ENCODE data around the gene GJA8. TPM values are rescaled to one million over a fixed set of nuclear protein-coding genes. Genes with fewer than 3 reads are reported as not detected.
"Not testable (repeated sequence)": the region's sequence is repeated elsewhere in the genome, so short reads cannot be mapped to it uniquely, and the experiment has no call there.

Gene GJA8
- polyA plus RNA-seq = not detected
- long read RNA-seq, donor 1 = 0 reads
- long read RNA-seq, donor 2 = 0 reads
- long read RNA-seq, donor 3 = 0 reads
- long read RNA-seq, donor 4 = 0 reads
- long read RNA-seq, donor 5 = 0 reads
- long read RNA-seq, donor 6 = 0 reads
- long read RNA-seq, donor 7 = 0 reads
- long read RNA-seq, donor 8 = 0 reads
- long read RNA-seq, donor 9 = 0 reads
- long read RNA-seq, donor 10 = 0 reads

DNA sequence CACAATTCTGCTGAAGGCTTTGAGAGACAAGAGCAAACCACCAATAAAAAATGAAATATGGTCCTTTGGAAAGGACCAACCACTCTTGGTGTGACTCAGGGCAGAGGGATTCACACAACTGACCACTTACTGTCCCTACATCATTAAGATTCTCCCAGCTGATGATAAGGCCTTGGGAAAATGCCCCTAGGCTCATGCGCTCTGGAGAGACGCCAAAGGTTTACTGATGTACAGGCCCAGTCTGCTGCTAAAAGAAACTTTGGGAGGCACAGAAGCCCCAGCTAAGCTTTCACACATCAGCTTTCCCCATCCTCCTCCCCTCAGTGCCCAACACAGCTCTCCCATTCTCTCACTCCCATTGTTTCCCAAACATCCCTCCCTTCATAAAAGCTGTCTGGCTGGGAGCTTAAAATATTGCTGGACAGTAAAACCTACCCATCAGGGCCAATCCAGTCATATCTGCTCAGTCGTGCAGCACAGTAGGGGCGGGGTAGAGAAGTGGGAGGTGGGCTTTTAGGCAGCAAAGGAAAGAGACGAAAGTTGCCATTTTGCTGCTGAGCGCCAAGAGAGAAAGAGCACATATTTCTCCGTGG, at the start of gene GJA8:
Gene GJA8 (plus strand): TSS at position 543 of the 593 bp plus-strand sequence. CDS start 5,161 bp downstream, outside the sequence.
- no peak within 1 kb of the TSS for H3K27ac ChIP-seq (ENCODE audit: low read depth in 1 of 3, low read length in 2 of 3)
- H3K4me3 ChIP-seq (ENCODE audit: low read depth in 1 of 3, low read length in 3 of 3) = no peak within 1 kb of the TSS
- no peak for FAIRE-seq

DNA sequence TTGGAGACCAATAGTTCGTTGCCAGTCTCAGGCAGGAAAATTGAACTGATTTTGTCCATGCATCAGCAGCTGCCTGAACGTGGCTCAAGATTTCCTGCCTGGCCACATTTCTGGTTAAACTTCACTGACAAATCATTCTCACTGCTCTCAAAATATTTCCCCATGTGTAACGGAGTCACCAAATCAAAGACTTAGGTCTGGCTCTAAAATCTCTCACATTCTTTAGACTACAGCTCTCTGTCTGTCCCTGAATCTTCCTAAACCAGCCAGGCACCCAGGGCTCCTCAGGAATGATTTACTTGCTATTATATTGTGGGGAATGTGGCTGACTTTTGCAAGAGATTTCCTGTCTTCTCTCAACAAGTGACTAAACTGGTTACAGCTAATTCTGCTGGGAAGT, 49.2 kb upstream of the GJA8 start:
- Histone ChIP-seq H3K27me3 (ENCODE audit: control insufficient read depth in 3 of 3, insufficient read depth in 3 of 3, low read length in 3 of 3) (no peaks in the 10 kb centered on the region), H3K36me3 (ENCODE audit: control insufficient read depth in 3 of 3, insufficient read depth in 2 of 3, low read depth in 1 of 3, low read length in 3 of 3) (no peaks in the 10 kb centered on the region), H3K9me3 (ENCODE audit: control insufficient read depth in 2 of 2, insufficient read depth in 1 of 2, low read depth in 1 of 2, low read length in 1 of 2) (no peaks in the 10 kb centered on the region), H3K4me1 (ENCODE audit: control insufficient read depth in 3 of 3, insufficient read depth in 2 of 3, low read depth in 1 of 3, low read length in 2 of 3) (peaks cover 0 to 2% (median 0%) of the 10 kb centered on the region in 3 donors), H3K4me3 (ENCODE audit: low read depth in 1 of 3, low read length in 3 of 3) (no peak overlapping the region), H3K27ac (ENCODE audit: low read depth in 1 of 3, low read length in 2 of 3) (no peak overlapping the region)
- DNase-seq (no peak), FAIRE-seq (no peak)
- WGBS, 3 donors = 54 to 72% (median 58%) methylated on average over 3 of the region's 3 CpGs

More for the DNA sequence above, at the start of gene GJA8:
- Histone ChIP-seq H3K36me3 (ENCODE audit: control insufficient read depth in 3 of 3, insufficient read depth in 2 of 3, low read depth in 1 of 3, low read length in 3 of 3) (no peaks in the 10 kb centered on the region), H3K9me3 (ENCODE audit: control insufficient read depth in 2 of 2, insufficient read depth in 1 of 2, low read depth in 1 of 2, low read length in 1 of 2) (no peaks in the 10 kb centered on the region), H3K27me3 (ENCODE audit: control insufficient read depth in 3 of 3, insufficient read depth in 3 of 3, low read length in 3 of 3) (peaks cover 0 to 1% (median 0%) of the 10 kb centered on the region in 3 donors), H3K4me1 (ENCODE audit: control insufficient read depth in 3 of 3, insufficient read depth in 2 of 3, low read depth in 1 of 3, low read length in 2 of 3) (no peaks in the 10 kb centered on the region)
- DNase-seq = no peak
- 80 to 85% (median 85%) methylated on average over 7 of the region's 7 CpGs for WGBS, 3 donors

DNA sequence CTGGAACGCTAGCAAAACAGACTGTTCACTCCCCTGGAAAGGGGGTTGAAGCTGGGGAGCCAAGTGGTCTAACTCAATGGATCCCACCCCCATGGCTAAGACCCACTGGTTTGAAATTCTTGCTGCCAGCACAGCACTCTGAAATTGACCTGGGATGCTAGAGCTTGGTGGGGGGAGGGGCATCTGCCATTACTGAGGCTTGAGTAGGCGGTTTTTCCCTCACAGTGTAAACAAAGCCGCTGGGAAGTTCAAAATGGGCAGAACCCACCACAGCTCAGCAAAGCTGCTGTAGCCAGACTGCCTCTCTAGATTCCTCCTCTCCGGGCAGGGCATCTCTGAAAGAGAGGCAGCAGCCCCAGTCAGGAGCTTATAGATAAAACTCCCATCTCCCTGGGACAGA, 47.6 kb upstream of the GJA8 start:
- H3K4me1 ChIP-seq (ENCODE audit: control insufficient read depth in 3 of 3, insufficient read depth in 2 of 3, low read depth in 1 of 3, low read length in 2 of 3); DNase-seq; H3K9me3 ChIP-seq (ENCODE audit: control insufficient read depth in 2 of 2, insufficient read depth in 1 of 2, low read depth in 1 of 2, low read length in 1 of 2); H3K27ac ChIP-seq (ENCODE audit: low read depth in 1 of 3, low read length in 2 of 3); H3K27me3 ChIP-seq (ENCODE audit: control insufficient read depth in 3 of 3, insufficient read depth in 3 of 3, low read length in 3 of 3); H3K36me3 ChIP-seq (ENCODE audit: control insufficient read depth in 3 of 3, insufficient read depth in 2 of 3, low read depth in 1 of 3, low read length in 3 of 3); H3K4me3 ChIP-seq (ENCODE audit: low read depth in 1 of 3, low read length in 3 of 3); FAIRE-seq: not testable (repeated sequence)
- WGBS, 3 donors = 62 to 65% (median 63%) methylated on average over 4 of the region's 4 CpGs

DNA sequence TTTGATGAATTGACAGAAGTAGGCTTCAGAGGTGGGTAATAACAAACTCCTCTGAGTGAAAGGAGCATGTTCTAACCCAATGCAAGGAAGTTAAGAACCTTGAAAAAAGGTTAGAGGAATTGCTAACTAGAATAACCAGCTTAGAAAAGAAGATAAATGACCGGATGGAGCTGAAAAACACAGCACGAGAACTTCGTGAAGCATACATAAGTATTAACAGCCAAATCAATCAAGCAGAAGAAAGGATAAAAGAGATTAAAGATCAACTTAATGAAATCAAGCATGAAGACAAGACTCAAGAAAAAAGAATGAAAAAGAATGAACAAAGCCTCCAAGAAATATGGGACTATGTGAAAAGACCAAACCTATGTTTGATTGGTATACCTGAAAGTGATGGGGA, 46.6 kb upstream of the GJA8 start:
- not testable (repeated sequence) for H3K9me3 ChIP-seq (ENCODE audit: control insufficient read depth in 2 of 2, insufficient read depth in 1 of 2, low read depth in 1 of 2, low read length in 1 of 2); H3K27ac ChIP-seq (ENCODE audit: low read depth in 1 of 3, low read length in 2 of 3); H3K4me1 ChIP-seq (ENCODE audit: control insufficient read depth in 3 of 3, insufficient read depth in 2 of 3, low read depth in 1 of 3, low read length in 2 of 3); FAIRE-seq; DNase-seq; H3K36me3 ChIP-seq (ENCODE audit: control insufficient read depth in 3 of 3, insufficient read depth in 2 of 3, low read depth in 1 of 3, low read length in 3 of 3); H3K27me3 ChIP-seq (ENCODE audit: control insufficient read depth in 3 of 3, insufficient read depth in 3 of 3, low read length in 3 of 3); H3K4me3 ChIP-seq (ENCODE audit: low read depth in 1 of 3, low read length in 3 of 3)
- WGBS, 3 donors = 91 to 95% (median 91%) methylated on average over 3 of the region's 3 CpGs

DNA sequence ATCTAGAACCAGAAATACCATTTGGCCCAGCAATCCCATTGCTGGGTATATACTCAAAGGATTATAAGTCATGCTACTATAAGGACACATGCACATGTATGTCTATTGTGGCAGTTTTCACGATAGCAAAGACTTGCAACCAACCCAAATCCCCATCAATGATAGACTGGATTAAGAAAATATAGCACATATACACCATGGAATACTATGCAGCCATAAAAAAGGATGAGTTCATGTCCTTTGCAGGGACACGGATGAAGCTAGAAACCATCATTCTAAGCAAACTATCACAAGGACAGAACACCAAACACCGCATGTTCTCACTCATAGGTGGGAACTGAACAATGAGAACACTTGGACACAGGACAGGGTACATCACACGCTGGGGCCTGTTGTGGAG, 35.4 kb upstream of the GJA8 start:
- not testable (repeated sequence) for FAIRE-seq; H3K27me3 ChIP-seq (ENCODE audit: control insufficient read depth in 3 of 3, insufficient read depth in 3 of 3, low read length in 3 of 3); H3K27ac ChIP-seq (ENCODE audit: low read depth in 1 of 3, low read length in 2 of 3); H3K4me1 ChIP-seq (ENCODE audit: control insufficient read depth in 3 of 3, insufficient read depth in 2 of 3, low read depth in 1 of 3, low read length in 2 of 3); H3K36me3 ChIP-seq (ENCODE audit: control insufficient read depth in 3 of 3, insufficient read depth in 2 of 3, low read depth in 1 of 3, low read length in 3 of 3); H3K4me3 ChIP-seq (ENCODE audit: low read depth in 1 of 3, low read length in 3 of 3); DNase-seq; H3K9me3 ChIP-seq (ENCODE audit: control insufficient read depth in 2 of 2, insufficient read depth in 1 of 2, low read depth in 1 of 2, low read length in 1 of 2)
- 85 to 91% (median 89%) methylated on average over 4 of the region's 4 CpGs for WGBS, 3 donors

DNA sequence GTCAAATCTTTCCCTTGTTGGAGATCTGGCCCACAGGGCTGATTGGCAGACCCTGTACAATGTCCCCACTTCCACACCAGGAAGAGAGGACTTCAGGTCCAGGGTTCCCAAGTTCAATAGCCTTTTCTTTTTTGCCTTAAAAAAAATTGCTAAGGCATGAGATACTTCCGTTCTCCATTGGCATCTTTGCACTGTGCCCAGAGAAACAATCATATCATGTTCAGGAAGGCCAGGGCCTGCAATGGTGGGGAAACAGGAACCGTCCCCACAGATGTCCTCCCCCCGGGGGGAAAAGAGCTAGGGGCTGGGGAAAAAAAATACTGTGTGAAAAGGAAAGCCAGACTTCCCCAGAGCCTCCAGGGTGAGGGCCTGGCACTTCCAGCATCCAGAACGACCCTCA, 24.6 kb upstream of the GJA8 start:
- DNase-seq (no peak), FAIRE-seq (no peak)
- WGBS, 3 donors = 52 to 59% (median 53%) methylated on average over 4 of the region's 4 CpGs
- H3K4me1 ChIP-seq (ENCODE audit: control insufficient read depth in 3 of 3, insufficient read depth in 2 of 3, low read depth in 1 of 3, low read length in 2 of 3) = no peaks in the 10 kb centered on the region
- H3K36me3 ChIP-seq (ENCODE audit: control insufficient read depth in 3 of 3, insufficient read depth in 2 of 3, low read depth in 1 of 3, low read length in 3 of 3) = no peaks in the 10 kb centered on the region
- no peaks in the 10 kb centered on the region for H3K9me3 ChIP-seq (ENCODE audit: control insufficient read depth in 2 of 2, insufficient read depth in 1 of 2, low read depth in 1 of 2, low read length in 1 of 2)
- H3K27ac ChIP-seq (ENCODE audit: low read depth in 1 of 3, low read length in 2 of 3) = no peak overlapping the region
- H3K27me3 ChIP-seq (ENCODE audit: control insufficient read depth in 3 of 3, insufficient read depth in 3 of 3, low read length in 3 of 3) = no peaks in the 10 kb centered on the region
- no peak overlapping the region for H3K4me3 ChIP-seq (ENCODE audit: low read depth in 1 of 3, low read length in 3 of 3)

DNA sequence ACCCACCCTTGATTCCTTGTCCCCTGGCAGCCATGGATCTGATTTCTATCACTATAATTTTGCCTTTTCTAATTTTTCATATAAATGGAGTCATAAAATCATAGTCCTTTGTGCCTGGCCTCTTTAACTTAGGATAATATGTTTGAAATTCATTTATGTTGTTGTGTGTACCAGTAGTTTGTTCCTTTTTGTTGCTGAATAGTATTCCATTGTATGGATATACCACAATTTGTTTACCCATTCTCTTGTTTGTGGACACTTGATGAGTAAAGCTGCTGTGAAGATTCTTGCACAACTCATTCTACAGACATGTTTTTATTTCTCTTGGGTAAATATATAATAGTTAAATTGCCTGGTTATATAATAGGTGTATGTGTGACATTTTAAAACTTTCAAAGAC, 22.7 kb upstream of the GJA8 start:
- Histone ChIP-seq H3K4me3 (ENCODE audit: low read depth in 1 of 3, low read length in 3 of 3) (no peak overlapping the region), H3K27me3 (ENCODE audit: control insufficient read depth in 3 of 3, insufficient read depth in 3 of 3, low read length in 3 of 3) (no peaks in the 10 kb centered on the region), H3K27ac (ENCODE audit: low read depth in 1 of 3, low read length in 2 of 3) (no peak overlapping the region), H3K9me3 (ENCODE audit: control insufficient read depth in 2 of 2, insufficient read depth in 1 of 2, low read depth in 1 of 2, low read length in 1 of 2) (no peaks in the 10 kb centered on the region), H3K4me1 (ENCODE audit: control insufficient read depth in 3 of 3, insufficient read depth in 2 of 3, low read depth in 1 of 3, low read length in 2 of 3) (no peaks in the 10 kb centered on the region), H3K36me3 (ENCODE audit: control insufficient read depth in 3 of 3, insufficient read depth in 2 of 3, low read depth in 1 of 3, low read length in 3 of 3) (no peaks in the 10 kb centered on the region)
- DNase-seq = no peak
- no peak for FAIRE-seq

DNA sequence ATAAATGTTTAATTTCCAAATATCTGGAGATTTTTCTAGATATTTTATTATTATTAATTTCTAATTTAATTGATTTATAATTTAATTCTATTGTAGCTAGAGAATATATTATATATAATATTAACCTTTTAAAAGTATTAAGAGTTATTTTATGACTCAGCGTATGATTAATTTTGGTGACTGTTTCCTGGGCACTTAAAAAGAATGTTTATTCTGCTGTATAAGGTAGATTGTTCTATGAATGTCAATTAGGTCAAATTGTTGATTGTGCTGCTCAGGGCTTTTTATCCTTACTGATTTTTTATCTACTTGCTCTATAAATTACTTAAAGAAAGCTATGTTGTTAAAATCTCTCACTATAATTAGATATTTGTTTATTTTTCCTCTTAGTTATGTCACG, 20.1 kb upstream of the GJA8 start:
- 64 to 70% (median 65%) methylated on average over 2 of the region's 2 CpGs for WGBS, 3 donors
- no peak overlapping the region for H3K27ac ChIP-seq (ENCODE audit: low read depth in 1 of 3, low read length in 2 of 3)
- no peaks in the 10 kb centered on the region for H3K4me1 ChIP-seq (ENCODE audit: control insufficient read depth in 3 of 3, insufficient read depth in 2 of 3, low read depth in 1 of 3, low read length in 2 of 3)
- DNase-seq = no peak
- H3K27me3 ChIP-seq (ENCODE audit: control insufficient read depth in 3 of 3, insufficient read depth in 3 of 3, low read length in 3 of 3) = no peaks in the 10 kb centered on the region
- H3K9me3 ChIP-seq (ENCODE audit: control insufficient read depth in 2 of 2, insufficient read depth in 1 of 2, low read depth in 1 of 2, low read length in 1 of 2) = no peaks in the 10 kb centered on the region
- FAIRE-seq = no peak
- H3K36me3 ChIP-seq (ENCODE audit: control insufficient read depth in 3 of 3, insufficient read depth in 2 of 3, low read depth in 1 of 3, low read length in 3 of 3) = no peaks in the 10 kb centered on the region
- H3K4me3 ChIP-seq (ENCODE audit: low read depth in 1 of 3, low read length in 3 of 3) = no peak overlapping the region

Data from small intestine (tissue), 16 donors.